Motor neuron (in vitro differentiated cells): ENCODE measurements around the gene IDI2. TPM values are rescaled to one million over a fixed set of nuclear protein-coding genes. Genes with fewer than 3 reads are reported as not detected.
A peak's percentile ranks its signal among the peaks of the same experiment; 100 is the strongest.

ENCODE experiments used
- ATAC-seq, 8 experiments: fragments of 200-7000 bp; cut with Tn5 transposase; replicated peaks in 6 of 8; 2 replicates each; pipeline ENCODE4 v1.8.0; 2021; ENCODE audit warnings: mild to moderate bottlenecking in 8 of 8, moderate library complexity in 8 of 8
- H3K27ac ChIP-seq, 2 donors: fragments of 250-450 bp; sonication (Bioruptor Pico); 2 replicates each; pipeline ENCODE4 v1.9.0; 2021; ENCODE audit warnings: antibody characterized with exemption in 2 of 2, mild to moderate bottlenecking in 2 of 2, moderate library complexity in 1 of 2
- H3K4me1 ChIP-seq, 2 donors: fragments of 250-450 bp; sonication (Bioruptor Pico); replicated peaks in 1 of 2; 2 replicates each; pipeline ENCODE4 v1.6.1; 2021; ENCODE audit warnings: antibody characterized with exemption in 2 of 2, mild to moderate bottlenecking in 2 of 2, moderate library complexity in 1 of 2
- H3K4me3 ChIP-seq, 5 donors: fragments of 250-450 bp; sonication (Bioruptor Pico); 2 replicates each; pipeline ENCODE4 v1.9.0; 2021; ENCODE audit warnings: antibody characterized with exemption in 5 of 5, mild to moderate bottlenecking in 5 of 5, moderate library complexity in 4 of 5
- WGBS, 10 experiments: fragments of 450-650 bp; shearing (Covaris generic); methylation state at CpG; one replicate each; pipeline ENCODE4 v1.0.0; 2022; 5-methylcytosine and 5-hydroxymethylcytosine counted together
- in situ Hi-C, 9 experiments: fragments of 400-800 bp; cut with MboI; loops; one replicate each; pipeline ENCODE4 v1.15.0; 2021; ENCODE audit warnings: low sequenced_read_pairs in 9 of 9, low pct_unique_long_range_greater_than_20kb in 2 of 9; ENCODE audit not compliant: unreplicated experiment in 9 of 9
- total RNA-seq, 8 experiments: library from RNA; unstranded; fragments of 300-600 nt; gene quantifications; 2 replicates each; pipeline versions ENCODE4 v1.2.3 to v1.2.4, GENCODE V29; 2022

Gene IDI2
- total RNA-seq, 8 experiments from 2014 or later, result not detected

- Histone ChIP-seq H3K4me1 (peaks cover 4 to 6% of the 10 kb centered on the region in 2 donors), H3K27ac (no peak overlapping the region), H3K4me3 (no peak overlapping the region)
- WGBS, 10 experiments, result 61 to 100% (median 87%) methylated on average over 2 to 9 of the region's 9 CpGs
- ATAC-seq, result no peak
- in situ Hi-C loops, result no loop called here
Measured at GRCh38 chr10:983971-984655, 41.5 kb downstream of the IDI2 start.

- in situ Hi-C loops, result no loop called here
- WGBS, 10 experiments, result 89 to 100% (median 93%) methylated on average over 1 to 5 of the region's 6 CpGs; no CpG with 5 or more reads in 1 of the 10 experiments
- Histone ChIP-seq H3K4me3 (no peak overlapping the region), H3K27ac (no peak overlapping the region), H3K4me1 (peaks cover 2 to 6% of the 10 kb centered on the region in 2 donors)
- ATAC-seq, result no peak
Measured at GRCh38 chr10:983401-983800, 42.3 kb downstream of the IDI2 start.

GRCh38 chr10:980468-981093, 45.1 kb downstream of the IDI2 start:
- ATAC-seq, result no peak
- in situ Hi-C loops, result no loop called here
- Histone ChIP-seq H3K4me3 (no peak overlapping the region), H3K27ac (no peak overlapping the region), H3K4me1 (no peaks in the 10 kb centered on the region)
- 83 to 100% (median 93%) methylated on average over 1 to 5 of the region's 5 CpGs; no CpG with 5 or more reads in 4 of the 10 experiments for WGBS, 10 experiments

- Histone ChIP-seq H3K4me3 (no peak overlapping the region), H3K4me1 (no peaks in the 10 kb centered on the region), H3K27ac (no peak overlapping the region)
- in situ Hi-C loops, result no loop called here
- no peak for ATAC-seq
- 54 to 100% (median 84%) methylated on average over 1 to 2 of the region's 2 CpGs for WGBS, 10 experiments
Measured at GRCh38 chr10:978826-979421, 46.7 kb downstream of the IDI2 start.

- in situ Hi-C loops, result no loop called here
- H3K4me1 ChIP-seq, result no peaks in the 10 kb centered on the region
- WGBS, 10 experiments, result 90 to 100% (median 97%) methylated on average over 2 to 21 of the region's 22 CpGs; no CpG with 5 or more reads in 3 of the 10 experiments
- no peak overlapping the region for H3K27ac ChIP-seq
- ATAC-seq, result no peak
- H3K4me3 ChIP-seq, result no peak overlapping the region
Measured at GRCh38 chr10:976316-976715, 49.3 kb downstream of the IDI2 start.

GRCh38 chr10:974785-975074, 50.9 kb downstream of the IDI2 start:
- Histone ChIP-seq H3K27ac (no peak overlapping the region), H3K4me1 (peaks cover 12% of the 10 kb centered on the region in 2 donors), H3K4me3 (no peak overlapping the region)
- ATAC-seq, result no peak
- in situ Hi-C loops, result no loop called here
- 88 to 100% (median 95%) methylated on average over 1 to 4 of the region's 5 CpGs; no CpG with 5 or more reads in 3 of the 10 experiments for WGBS, 10 experiments

- Histone ChIP-seq H3K4me1 (peaks cover 12 to 16% of the 10 kb centered on the region in 2 donors), H3K4me3 (no peak overlapping the region), H3K27ac (no peak overlapping the region)
- peak in 2 of 8 experiments; percentile 21 to 32 for ATAC-seq
- in situ Hi-C loops, result no loop called here
- WGBS, 10 experiments, result 67 to 94% (median 81%) methylated on average over 1 to 13 of the region's 20 CpGs
Measured at GRCh38 chr10:974038-974784, 51.4 kb downstream of the IDI2 start.

GRCh38 chr10:972763-973162, 52.9 kb downstream of the IDI2 start:
- no peak for ATAC-seq
- Histone ChIP-seq H3K4me1 (peaks cover 12 to 28% of the 10 kb centered on the region in 2 donors), H3K27ac (no peak overlapping the region), H3K4me3 (no peak overlapping the region)
- 65 to 90% (median 75%) methylated on average over 2 to 5 of the region's 8 CpGs; no CpG with 5 or more reads in 6 of the 10 experiments for whole genome bisulfite sequencing, 10 experiments
- in situ Hi-C loops, result no loop called here

GRCh38 chr10:971613-972012, 54.0 kb downstream of the IDI2 start:
- no peak overlapping the region for H3K4me3 ChIP-seq
- ATAC-seq, result peak in 3 of 8 experiments; percentile 14 to 71 (median 50)
- H3K27ac ChIP-seq, result no peak overlapping the region
- peaks cover 12 to 28% of the 10 kb centered on the region in 2 donors for H3K4me1 ChIP-seq
- in situ Hi-C loops, result no loop called here
- 23 to 87% (median 76%) methylated on average over 1 to 9 of the region's 12 CpGs; no CpG with 5 or more reads in 2 of the 10 experiments for WGBS, 10 experiments

- in situ Hi-C loops, result no loop called here
- Histone ChIP-seq H3K4me3 (no peak overlapping the region), H3K4me1 (peaks cover 12 to 28% of the 10 kb centered on the region in 2 donors), H3K27ac (no peak overlapping the region)
- ATAC-seq, result peak in 5 of 8 experiments; percentile 40 to 81 (median 62)
- WGBS, 10 experiments, result 15 to 94% (median 83%) methylated on average over 1 to 4 of the region's 4 CpGs; no CpG with 5 or more reads in 2 of the 10 experiments
Measured at GRCh38 chr10:971150-971542, 54.5 kb downstream of the IDI2 start.

GRCh38 chr10:970311-971149, 55.1 kb downstream of the IDI2 start:
- Histone ChIP-seq H3K4me3 (no peak overlapping the region), H3K27ac (no peak overlapping the region), H3K4me1 (peaks cover 12 to 28% of the 10 kb centered on the region in 2 donors)
- peak; percentile 47 to 90 (median 80) for ATAC-seq
- 0 to 56% (median 32%) methylated on average over 2 to 12 of the region's 14 CpGs for WGBS, 10 experiments
- in situ Hi-C loops, result no loop called here

- Histone ChIP-seq H3K27ac (no peak overlapping the region), H3K4me3 (no peak overlapping the region), H3K4me1 (peaks cover 12 to 28% of the 10 kb centered on the region in 2 donors)
- in situ Hi-C loops, result no loop called here
- peak in 1 of 8 experiments; percentile 21 for ATAC-seq
- 66 to 100% (median 83%) methylated on average over 2 to 10 of the region's 15 CpGs for WGBS, 10 experiments
Measured at GRCh38 chr10:969473-970150, 56.0 kb downstream of the IDI2 start.
